Measurements from ENCODE around the gene ANKRD26.

Gene ANKRD26

DNA sequence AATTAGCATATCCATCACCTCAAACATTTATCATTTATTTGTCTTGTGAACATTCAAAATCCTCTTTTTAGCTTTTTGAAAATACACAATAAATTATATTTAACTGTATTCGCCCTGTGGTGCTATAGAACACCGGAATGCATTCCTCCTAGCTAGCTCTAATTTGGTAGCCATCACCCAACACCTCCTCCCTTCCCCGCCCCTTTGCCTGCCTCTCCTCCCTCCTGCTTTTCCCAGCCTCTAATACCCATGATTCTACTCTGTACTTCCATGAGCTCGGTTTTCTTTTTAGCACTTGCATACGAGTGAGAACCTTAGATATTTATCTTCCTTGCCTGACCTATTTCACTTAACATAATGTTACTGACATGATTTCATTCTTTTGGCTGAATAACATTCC, 80.1 kb downstream of the ANKRD26 start:
- DNase-seq (ENCODE audit: low read depth in 4 of 4, low spot score in 1 of 4): no peak

DNA sequence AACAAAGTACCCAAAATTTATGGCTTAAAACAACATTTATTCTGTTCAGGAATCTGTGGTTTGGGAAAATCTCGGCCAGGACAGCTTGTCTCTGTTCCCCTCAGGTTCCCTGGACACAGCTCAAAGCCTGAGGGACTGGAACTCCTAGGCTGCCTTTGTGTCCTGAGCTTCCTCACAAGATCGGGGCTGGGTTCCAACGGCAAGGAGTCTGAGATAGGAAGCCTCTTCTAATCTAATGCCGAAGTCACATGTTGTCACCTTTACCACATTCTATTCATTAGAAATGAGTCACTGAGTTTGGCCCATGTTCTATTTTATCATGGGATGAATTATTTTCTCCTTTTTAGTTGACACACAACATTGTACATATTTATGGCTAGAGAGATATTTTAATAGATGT, 80.5 kb downstream of the ANKRD26 start:
- DNase-seq (ENCODE audit: low read depth in 4 of 4, low spot score in 1 of 4): no peak

DNA sequence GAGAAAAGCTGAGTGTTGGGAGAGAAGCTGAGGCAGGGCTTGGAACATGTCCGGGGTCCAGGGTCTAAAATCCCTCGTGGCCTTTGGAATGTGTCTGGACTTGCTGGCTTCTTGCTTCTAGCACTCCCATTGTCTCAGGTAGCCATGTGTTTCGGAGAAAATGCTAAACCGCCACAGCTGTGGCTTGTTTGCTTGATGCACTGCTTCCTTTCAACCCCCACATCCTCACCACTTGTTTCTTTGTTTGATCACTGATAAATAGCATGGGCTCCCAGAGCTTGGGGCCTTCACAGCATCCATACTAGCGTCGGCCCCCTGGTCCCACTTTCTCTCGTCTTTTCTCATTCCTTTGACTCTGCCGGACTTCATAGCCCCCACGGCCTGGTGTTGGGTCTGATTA, 102.7 kb downstream of the ANKRD26 start:
- DNase-seq (ENCODE audit: low read depth in 4 of 4, low spot score in 1 of 4): no peak

DNA sequence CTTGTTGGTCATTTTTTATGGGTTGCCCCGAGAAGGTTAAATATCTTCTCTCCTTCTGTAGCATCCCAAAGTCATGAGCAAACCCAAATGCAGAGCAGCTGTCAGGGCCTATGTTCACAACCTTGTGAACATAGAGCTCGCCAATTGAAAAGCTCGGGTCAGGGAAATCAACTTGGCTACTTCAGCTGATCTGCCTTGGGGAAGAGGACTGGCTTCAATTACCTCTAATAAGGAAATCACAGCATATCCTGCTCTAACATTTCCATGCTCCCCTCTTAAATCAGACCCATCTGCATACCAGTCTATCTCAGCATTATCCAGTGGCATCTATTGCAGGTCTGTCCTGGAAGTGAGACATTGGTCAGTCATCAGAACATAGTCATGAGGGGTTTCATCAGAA, 105.6 kb downstream of the ANKRD26 start:
- no peak for DNase-seq (ENCODE audit: low read depth in 4 of 4, low spot score in 1 of 4)

DNA sequence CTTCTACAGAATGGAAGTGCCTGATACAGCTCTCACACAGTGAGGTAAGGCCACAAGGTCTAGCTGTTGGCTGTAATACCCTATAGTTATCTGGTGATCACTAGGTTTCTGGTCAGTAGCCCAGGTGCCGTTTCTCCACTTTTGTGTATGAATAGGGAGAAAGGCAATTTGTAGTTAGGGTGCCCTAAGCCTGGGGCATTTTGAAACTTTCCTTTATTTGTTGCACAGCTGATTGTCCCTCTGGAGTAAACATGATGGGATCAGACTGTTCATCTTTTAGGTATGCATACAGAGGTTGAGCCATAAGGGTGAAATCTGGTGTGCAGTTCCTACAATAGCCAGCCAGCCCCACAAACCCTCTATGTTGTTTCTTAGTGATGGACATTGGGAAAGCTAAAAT, 112.4 kb downstream of the ANKRD26 start:
- DNase-seq (ENCODE audit: low read depth in 4 of 4, low spot score in 1 of 4): no peak

DNA sequence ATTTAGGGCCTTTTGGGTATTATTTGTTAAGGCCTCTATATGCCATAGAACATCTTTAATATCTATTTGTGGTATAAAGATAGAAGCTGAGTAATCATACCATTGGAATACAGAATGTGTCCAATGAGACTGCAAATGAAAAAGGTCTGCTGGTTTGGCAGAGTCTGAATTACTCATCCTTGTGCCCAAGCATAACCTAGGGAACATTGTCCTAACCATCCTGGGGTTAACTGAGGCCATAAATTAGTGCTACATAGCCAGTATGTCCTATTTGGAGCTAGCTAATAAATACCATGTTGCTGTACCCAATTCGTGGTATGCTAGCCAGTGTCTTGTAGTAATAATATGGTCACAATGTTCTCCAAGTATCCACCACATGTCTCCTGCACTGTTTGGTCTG, 117.1 kb downstream of the ANKRD26 start:
- no peak for DNase-seq (ENCODE audit: low read depth in 4 of 4, low spot score in 1 of 4)

DNA sequence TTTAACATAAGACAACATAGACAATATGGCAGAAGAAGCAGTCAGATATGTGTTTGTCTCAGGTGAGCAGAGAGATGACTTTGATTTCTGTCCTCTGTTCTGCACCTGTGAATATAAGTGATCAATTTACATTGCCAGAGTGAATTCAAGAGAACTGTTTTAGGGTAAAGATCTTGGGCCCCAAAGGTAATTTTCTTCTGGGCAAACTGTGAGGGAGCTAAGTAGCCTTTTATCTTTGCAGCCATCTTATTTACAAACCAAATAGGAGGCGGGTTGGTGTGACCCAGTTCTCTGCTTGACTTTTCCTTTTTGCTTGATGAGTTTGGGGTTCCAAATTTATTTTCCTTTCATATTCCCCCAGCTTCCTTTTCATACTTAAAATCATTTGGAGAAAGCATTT, 118.2 kb downstream of the ANKRD26 start:
- DNase-seq (ENCODE audit: low read depth in 4 of 4, low spot score in 1 of 4): no peak

DNA sequence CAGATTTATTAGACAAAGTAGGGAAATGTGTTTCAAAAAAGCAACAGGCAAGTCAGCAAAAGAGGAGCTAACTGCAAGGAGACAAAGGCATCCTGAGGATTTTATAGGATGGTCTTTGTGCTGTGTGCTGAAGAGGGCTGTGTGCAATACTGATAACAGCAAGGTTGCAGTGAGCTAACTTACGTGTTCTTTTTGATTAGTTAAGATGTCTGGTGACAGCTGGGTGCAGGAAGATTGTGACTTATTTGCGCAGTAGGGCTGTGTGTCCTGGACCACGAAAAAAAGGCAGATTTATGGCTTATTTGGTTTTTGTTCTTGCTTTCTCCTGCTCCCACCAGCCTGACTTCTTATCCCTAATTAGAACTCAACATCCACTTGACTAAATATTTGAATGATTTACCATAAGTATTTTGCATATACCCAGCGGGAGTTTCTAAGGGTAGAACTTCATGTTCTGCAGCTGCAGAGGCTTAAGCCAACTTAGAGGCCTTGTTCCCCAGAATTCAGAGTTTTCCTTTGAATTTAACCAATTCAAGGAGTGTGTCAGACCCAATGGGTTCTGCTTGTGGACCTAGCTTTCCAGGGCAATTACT, 119.0 kb downstream of the ANKRD26 start:
- no peak for DNase-seq (ENCODE audit: low read depth in 4 of 4, low spot score in 1 of 4)

DNA sequence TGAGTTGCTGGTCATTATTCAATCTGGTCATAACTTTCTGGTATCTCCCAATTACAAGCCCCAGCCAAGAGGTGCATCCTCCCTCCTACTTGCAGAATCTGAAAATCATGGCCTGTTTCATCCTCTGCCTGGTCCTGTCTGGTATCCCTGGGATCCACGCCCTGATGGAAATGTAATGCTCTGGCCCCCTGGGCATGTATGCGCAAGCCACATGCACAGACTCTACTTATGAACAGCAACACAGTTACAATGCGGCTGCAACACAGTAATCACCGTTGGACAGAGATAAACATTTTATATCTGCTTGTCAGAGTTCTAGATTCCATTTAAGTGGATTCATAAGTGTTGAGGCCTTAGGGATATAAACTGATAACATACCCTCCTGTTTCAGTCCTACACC, 121.8 kb downstream of the ANKRD26 start:
- no peak for DNase-seq (ENCODE audit: low read depth in 4 of 4, low spot score in 1 of 4)

DNA sequence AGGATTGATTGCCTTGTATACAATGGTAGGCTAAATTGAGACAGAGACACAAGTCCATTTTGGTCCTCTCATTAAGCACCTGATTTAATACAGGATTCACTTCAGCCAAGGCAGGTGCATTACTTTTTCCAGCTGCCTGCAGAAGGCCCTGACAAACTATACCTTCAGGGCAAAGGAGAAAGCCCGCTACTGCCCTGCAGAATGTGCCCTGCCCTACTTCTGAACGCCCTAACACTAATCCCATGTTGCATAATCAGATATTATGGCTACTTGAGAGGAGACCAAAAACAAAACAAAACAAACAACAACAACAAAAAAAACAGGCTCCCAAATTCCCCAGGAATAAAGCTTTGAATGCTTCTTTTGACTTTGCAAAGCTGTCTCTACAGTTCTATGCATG, 122.7 kb downstream of the ANKRD26 start:
- no peak for DNase-seq (ENCODE audit: low read depth in 4 of 4, low spot score in 1 of 4)

DNA sequence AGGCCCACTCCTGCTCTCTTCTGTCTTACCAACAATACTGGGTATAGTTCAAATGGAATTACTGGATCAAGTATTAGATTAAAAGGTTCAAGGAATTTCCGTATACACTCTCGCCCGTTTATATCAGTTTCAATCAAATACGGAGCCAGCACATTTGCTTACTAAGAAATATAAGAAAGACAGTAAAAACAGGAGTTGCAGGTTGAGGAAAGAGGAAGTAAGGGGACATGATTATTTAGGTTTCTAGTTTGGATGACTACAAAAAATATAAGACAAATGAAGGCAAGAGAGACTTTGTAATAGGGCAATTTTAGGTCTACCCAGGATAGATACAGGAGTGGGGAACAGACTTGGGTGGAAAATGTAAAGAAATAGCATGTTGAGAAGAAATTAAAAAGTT, 129.6 kb downstream of the ANKRD26 start:
- no peak for DNase-seq (ENCODE audit: low read depth in 4 of 4, low spot score in 1 of 4)

DNA sequence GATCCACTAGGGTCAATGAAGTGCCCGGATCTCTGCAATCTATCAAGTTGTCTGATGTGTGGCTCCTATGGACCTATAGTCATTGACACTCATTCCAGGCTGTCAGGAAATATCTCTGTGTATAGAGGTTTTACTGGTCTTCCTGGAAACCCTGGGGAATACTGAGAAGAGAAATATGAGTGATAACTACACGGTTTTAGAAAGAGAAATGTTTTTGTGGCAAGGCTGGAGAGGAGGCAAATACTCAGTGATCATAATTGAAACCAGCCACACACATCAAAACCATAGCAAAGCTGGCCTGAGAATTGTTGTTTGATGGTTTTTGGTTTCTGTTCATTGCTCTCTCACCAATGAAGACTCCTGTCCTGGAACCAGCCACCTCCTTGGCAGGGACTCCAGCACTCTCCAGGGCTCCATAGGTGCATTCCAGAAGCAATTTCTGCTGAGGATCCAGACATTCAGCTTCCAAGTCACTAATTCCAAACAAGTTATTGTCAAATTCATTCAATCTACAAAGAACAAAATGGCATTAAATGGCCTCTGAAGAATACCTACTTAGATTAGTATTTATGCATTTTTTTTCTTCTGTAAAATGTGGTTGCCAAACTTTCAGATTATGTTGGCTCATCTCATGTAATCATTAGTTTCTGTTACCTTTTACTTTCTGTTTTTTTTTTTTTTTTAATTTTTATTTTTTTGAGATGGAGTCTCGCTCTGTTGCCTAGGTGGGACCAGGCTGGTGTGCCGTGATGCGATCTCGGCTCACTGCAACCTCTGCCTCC, 131.0 kb downstream of the ANKRD26 start:
- DNase-seq (ENCODE audit: low read depth in 4 of 4, low spot score in 1 of 4): no peak

DNA sequence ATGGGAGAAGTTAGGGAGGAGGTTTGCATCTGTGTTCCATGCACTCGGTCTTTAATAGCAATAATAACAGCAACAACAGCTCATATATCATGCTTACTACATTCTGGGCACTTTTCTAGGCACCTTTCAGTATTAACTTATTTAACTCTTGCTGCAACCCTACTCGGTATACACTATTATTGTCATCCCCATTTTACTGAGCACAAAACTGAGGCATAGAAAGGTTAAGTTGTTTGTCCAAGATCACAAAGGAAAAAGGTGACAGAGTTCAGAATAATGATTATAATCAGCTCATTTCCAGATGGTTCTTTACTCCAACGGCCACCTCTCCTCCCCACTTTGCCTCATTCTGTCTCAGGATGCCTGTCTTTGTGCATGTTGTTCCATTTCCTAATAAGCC, 137.5 kb downstream of the ANKRD26 start:
- no peak for DNase-seq (ENCODE audit: low read depth in 4 of 4, low spot score in 1 of 4)

DNA sequence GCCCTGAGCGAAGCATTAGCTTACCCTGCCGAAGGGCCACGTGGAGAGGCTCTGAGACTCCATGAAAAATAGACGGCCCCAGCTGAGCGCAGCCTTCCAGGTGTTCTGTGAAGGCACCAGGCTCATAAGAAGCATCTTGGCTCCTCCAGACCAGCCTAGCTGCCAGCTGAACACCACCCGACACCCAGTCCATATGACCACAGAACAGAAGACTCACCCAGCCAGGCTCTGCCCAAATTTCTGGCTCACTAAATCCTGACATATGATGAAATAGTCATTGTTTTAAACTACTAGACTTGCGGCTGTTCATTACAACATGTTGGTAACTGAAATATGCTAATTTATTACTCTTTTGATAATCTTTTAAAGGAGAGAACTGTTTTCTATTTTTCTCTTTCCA, 140.0 kb downstream of the ANKRD26 start:
- DNase-seq (ENCODE audit: low read depth in 4 of 4, low spot score in 1 of 4): no peak

DNA sequence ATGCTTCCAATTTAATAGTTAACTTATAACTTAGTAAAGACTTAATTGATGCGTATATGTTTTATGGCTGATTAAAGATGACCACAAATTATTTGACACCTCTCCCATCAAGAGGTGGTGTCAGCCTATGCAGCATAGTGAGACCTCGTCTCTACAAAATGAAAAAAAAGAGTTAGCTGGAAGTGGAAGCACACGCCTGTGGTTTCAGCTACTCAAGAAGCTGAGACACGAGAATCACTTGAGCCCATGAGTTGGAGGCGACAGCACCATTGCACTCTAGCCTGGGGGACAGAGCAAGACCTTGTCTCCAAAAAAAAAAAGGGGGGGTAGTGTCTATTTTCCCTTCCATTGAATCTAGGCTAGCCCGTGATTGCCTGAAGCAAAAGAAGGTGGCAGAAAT, 140.5 kb downstream of the ANKRD26 start:
- no peak for DNase-seq (ENCODE audit: low read depth in 4 of 4, low spot score in 1 of 4)
